GM12874 (cell line): Measurements from ENCODE around the gene MSI2.

ENCODE experiments used
- TF ChIP-seq, protein P1 (sequence below): IDR thresholded peaks from 2 replicates; pipeline ENCODE4 v1.5.1; 2011; ENCODE audit warnings: low read depth, mild to moderate bottlenecking, control low read depth, low read length, moderate library complexity; ENCODE audit not compliant: insufficient read depth

Gene MSI2

GRCh38 chr17:57641761-57642160 is 385.4 kb downstream of the MSI2 start:
- TF ChIP-seq, protein P1, sequence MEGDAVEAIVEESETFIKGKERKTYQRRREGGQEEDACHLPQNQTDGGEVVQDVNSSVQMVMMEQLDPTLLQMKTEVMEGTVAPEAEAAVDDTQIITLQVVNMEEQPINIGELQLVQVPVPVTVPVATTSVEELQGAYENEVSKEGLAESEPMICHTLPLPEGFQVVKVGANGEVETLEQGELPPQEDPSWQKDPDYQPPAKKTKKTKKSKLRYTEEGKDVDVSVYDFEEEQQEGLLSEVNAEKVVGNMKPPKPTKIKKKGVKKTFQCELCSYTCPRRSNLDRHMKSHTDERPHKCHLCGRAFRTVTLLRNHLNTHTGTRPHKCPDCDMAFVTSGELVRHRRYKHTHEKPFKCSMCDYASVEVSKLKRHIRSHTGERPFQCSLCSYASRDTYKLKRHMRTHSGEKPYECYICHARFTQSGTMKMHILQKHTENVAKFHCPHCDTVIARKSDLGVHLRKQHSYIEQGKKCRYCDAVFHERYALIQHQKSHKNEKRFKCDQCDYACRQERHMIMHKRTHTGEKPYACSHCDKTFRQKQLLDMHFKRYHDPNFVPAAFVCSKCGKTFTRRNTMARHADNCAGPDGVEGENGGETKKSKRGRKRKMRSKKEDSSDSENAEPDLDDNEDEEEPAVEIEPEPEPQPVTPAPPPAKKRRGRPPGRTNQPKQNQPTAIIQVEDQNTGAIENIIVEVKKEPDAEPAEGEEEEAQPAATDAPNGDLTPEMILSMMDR = no peak

GRCh38 chr17:57643062-57643461 is 386.7 kb downstream of the MSI2 start:
- TF ChIP-seq, protein P1 = no peak

DNA sequence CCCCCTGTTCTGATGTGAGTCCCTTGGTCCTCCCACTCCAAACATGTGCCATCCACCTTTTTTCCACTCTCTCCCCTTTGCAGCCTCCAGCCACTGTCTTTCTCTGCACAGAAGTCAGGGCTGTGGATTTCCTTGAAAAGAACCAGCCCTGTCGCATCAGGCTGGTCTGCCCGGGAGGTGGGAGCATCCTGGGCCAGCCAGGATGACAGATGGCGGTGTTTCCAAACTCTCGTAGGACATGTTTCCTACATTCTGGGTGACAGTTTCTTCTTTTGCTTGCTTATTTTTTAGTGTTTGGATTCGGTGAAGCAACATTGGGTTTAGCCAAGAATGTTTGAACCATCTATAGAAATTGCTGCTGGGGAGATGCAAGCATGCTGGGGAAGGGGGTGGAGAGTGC is 388.0 kb downstream of the MSI2 start:
- TF ChIP-seq, protein P1 = no peak

DNA sequence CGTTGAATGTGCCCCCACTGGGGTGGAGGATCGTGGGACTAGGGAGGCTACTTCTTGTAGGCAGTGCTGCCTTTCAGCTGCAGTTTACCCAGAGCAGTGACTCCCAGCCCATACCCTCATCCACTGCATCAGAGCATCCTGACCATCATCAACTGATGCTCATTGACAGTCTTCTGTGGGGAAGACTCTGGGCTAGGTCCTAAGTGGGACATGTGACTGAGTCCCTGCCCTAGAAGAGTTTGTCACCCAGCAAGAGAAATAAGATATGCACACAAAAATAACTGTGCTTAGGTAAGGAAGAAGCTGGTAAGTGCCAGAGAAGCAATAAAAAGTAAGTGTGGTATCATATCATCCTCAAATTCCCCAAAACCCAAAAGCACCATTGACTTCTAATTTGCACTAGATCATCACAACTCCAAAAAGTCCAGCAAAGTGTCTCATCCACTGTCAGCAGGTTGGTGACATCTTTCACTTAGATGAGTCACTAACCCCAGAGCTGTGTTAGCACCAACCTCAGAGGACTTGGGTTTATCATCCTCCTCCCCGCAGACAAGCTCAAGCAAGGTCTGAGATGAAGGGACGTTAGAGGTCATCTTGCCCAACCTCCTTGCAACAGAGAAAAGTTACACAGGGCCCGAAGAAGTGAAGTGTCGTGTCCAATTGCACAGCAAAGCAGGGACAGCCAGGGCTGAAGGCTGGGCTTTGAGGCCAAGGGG is 389.8 kb downstream of the MSI2 start:
- TF ChIP-seq, protein P1 = no peak

DNA sequence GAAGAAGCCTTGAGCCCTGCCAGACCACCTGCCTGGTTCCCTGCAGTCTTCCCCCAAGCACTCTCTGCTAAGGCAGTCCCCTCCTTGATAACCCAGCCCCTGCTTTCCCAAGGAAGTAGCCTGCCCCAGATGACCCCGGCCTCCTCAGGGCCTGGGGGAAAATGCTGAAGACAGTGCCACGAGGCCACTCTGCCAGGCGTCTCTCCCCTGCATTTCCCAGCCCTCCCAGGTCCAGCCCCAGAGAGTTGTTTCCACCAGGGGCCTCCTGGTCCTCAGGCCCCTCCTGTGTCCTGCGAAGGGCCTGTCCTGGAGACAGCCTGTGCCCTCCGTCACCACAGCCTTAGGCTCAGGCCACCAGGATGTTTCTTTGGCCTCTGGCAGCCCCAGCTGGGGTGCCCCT is 392.4 kb downstream of the MSI2 start:
- TF ChIP-seq, protein P1 = no peak

- TF ChIP-seq, protein P1 = no peak
Observed at GRCh38 chr17:57649191-57649590, 392.9 kb downstream of the MSI2 start.

GRCh38 chr17:57649731-57650484 is 393.6 kb downstream of the MSI2 start:
- TF ChIP-seq, protein P1 = no peak
